Urothelium cell line (cell line): ENCODE measurements around the gene TCN2.
"Not testable (repeated sequence)": the region's sequence is repeated elsewhere in the genome, so short reads cannot be mapped to it uniquely, and the experiment has no call there.

ENCODE experiments used
- DNase-seq: peaks from one replicate; pipeline ENCODE4 v3.0.0; 2011; ENCODE audit warnings: low spot score, mixed read lengths
- FAIRE-seq: peaks from 2 replicates; lab custom pipeline; 2011; peaks lifted over from hg19 to GRCh38; lab: Jason Lieb, UNC

Gene TCN2

DNA sequence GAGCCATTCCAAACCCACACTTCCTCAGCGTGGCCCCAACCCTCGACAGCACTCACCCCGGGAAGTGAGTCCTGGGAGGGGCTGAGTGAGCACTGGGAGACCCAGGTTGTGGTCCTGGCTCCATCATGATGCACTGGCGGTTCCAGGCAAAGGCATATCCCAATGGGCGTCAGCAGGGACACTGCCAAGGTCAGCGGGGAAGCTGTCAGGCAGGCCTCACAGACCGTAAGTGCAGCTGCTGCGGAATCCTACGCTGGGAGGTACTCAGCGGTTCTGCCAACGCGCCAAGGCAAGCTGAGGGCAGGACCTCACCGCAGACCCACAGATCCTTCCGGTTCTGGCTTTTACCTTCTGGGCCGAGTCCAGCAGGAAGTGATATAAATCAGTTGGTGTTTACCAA lies 31.1 kb upstream of the TCN2 start:
- FAIRE-seq (no peak), DNase-seq (no peak)

- DNase-seq (no peak), FAIRE-seq (no peak)
These were observed 28.5 kb upstream of the TCN2 start for GRCh38 chr22:30578481-30578880.

- no peak for FAIRE-seq
These were observed 26.1 kb upstream of the TCN2 start for GRCh38 chr22:30580896-30581295.

DNA sequence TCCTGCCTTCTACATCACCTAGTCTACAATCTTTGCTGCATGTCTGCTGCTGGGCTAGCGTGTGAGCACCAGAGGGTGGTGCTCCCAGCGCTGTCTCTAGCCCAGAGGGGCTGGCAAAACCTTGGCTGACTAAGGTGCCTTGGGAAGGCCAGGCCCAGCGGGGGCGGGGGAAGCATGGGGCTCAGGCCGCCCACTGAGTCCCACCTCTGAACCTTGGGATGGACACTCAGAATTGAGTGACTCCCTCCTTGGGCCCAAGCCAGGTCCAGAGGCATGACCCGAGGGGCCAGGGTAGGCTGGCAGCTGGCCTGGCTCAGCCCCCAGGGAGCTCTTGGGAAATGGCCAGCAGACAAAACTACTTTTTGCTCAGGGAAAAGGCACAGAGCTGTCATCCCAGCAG lies 24.9 kb upstream of the TCN2 start:
- DNase-seq (no peak), FAIRE-seq (no peak)

More at GRCh38 chr22:30580896-30581295, 26.1 kb upstream of the TCN2 start:
- no peak for DNase-seq

DNA sequence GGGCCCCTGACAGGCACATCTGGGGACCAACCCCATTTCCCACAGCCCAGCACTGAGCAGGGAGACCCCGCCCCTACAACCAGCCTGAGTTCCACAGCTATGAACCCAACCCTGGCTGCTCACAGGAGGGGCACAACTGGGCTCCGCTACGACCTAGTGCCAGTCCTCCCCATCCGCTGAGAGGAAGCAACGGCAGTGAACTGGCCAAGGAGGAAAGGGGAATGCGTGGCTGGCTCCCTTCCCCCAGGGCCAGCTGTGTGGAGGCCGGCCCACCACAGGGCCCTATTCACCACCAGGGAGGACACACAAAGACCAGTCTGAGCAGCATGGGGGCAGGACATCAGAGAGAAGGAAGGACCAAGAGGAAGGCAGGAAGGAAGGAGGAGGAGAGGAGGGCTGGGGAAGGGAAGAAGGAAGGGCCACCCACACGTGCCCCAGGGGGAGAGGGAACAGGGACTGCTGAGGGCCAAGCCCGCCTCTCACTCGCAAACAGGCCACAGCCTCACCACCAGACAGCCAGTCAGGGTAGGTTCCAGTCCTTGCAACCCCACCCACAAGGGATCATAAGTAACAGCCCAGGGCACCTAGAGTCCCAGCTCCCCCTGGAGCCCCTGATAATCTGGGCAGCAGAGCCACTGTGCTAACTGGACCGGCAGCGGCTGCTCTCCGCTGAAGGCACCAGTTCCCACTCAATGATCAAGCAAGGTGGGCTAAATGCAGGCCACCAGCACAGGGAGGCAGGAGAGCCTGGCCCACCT lies 24.0 kb upstream of the TCN2 start:
- DNase-seq (no peak), FAIRE-seq (no peak)

DNA sequence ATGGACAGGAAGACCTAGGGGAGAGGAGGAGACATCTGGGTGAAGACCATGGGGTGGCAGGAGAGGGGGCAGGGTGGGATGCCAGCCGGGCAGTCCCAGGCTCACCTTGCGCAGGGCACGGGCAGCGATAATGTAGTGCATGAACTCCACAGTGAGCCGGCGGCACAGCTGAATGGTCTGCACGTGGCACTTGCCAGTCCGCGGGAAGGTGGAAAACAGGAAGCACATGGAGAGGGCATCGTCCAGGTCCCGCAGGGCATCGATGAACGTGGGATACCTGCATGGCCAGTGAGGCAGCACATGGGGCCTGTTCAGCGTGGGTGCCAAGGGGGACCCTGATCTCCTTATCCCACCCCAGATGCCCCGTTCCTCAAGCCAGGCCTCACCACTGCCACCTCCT lies 22.5 kb upstream of the TCN2 start:
- FAIRE-seq (no peak), DNase-seq (no peak)

- FAIRE-seq (no peak), DNase-seq (no peak)
These were observed 20.6 kb upstream of the TCN2 start for GRCh38 chr22:30586414-30586813.

DNA sequence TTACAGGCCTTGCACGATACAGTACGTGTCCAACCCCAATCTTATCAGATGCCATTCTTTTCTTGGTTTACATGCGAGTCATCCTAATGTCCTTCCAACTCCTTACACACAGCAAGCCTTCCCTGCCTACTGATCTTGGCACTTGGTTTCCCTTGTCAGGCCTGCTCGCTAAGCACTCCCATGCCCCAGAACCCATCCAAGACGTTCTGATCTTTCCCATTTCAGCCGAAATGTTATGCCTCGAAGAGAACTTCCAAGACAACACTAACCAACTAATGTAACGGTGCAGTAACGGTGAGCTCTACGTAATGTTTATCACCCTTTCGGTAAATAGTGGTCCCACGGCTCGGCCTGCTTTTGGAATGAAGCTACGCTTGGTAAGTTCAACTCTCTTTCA lies 15.8 kb upstream of the TCN2 start:
- peak; percentile 32 for FAIRE-seq
- no peak for DNase-seq

DNA sequence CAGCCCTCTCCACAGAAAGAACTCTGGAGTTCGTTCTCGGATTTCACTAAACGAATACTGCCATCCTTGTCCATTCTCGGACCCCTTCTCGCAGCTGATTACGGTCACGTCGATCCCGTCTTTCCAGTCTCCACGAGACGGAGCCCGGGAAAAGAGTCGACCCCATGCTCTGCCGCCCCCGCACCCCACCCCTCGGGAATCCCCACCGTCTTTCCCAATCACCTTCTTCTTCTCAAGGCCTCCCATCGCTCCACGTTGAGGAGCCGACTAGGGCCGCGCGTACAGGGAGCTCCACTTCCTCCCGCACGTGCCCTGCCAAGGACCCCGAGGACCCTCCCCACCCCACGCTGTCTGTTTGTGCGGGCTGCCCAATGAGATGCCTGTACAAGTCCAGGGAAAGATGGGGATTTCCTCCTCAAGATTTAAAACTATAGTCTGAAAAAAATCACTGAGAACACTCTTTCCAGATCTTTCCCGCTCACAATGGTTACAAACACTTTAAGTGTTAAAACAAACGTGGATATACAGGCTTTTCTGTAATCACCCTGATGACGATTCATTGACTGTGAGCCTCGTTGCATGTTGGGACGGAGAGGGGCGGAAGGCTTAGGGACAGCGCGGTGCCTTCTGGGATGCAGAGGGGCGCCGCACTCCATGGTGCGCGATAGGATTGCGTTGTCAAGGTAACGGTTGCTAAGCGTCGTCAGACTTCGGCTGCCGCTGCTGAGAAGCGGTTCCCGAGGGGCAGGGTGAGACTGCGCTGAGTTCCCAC lies 15.2 kb upstream of the TCN2 start, which contains the start of gene PES1:
TSS of gene PES1 (minus strand) at position 323 of the 772 bp plus-strand sequence. CDS start at position 246, 77 bp downstream.
- DNase-seq: peak; percentile 99
- FAIRE-seq: peak; percentile 99

- DNase-seq, FAIRE-seq: not testable (repeated sequence)
These were observed 14.6 kb upstream of the TCN2 start for GRCh38 chr22:30592360-30592713.

- no peak for DNase-seq
- no peak for FAIRE-seq
These were observed 10.8 kb upstream of the TCN2 start for GRCh38 chr22:30596199-30596598.

DNA sequence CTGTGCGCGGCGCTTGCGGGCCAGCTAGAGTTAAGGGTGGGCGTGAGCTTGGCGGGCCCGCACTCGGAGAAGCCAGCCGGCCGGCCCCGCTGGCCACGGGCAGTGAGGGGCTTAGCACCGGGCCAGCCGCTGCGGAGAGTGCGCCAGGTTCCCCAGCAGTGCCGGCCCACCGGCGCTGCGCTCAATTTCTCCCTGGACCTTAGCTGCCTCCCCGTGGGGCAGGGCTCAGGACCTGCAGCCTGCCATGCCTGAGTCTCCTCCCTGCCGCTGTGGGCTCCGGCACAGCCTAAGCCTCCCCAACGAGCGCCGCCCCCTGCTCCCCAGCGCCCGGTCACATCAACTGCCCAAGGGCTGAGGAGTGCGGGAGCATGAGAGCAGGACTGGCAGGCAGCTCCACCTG lies 10.1 kb upstream of the TCN2 start:
- FAIRE-seq (no peak), DNase-seq (no peak)

- no peak for DNase-seq
- no peak for FAIRE-seq
These were observed 8.0 kb upstream of the TCN2 start for GRCh38 chr22:30598986-30599385.

GRCh38 chr22:30600921-30601320 lies 6.1 kb upstream of the TCN2 start:
- FAIRE-seq (no peak), DNase-seq (no peak)

- FAIRE-seq (no peak), DNase-seq (no peak)
These were observed 5.5 kb upstream of the TCN2 start for GRCh38 chr22:30601464-30601863.

GRCh38 chr22:30602049-30602448 lies 4.9 kb upstream of the TCN2 start:
- DNase-seq: no peak
- no peak for FAIRE-seq

GRCh38 chr22:30603801-30604200 lies 3.2 kb upstream of the TCN2 start:
- FAIRE-seq (no peak), DNase-seq (no peak)

DNA sequence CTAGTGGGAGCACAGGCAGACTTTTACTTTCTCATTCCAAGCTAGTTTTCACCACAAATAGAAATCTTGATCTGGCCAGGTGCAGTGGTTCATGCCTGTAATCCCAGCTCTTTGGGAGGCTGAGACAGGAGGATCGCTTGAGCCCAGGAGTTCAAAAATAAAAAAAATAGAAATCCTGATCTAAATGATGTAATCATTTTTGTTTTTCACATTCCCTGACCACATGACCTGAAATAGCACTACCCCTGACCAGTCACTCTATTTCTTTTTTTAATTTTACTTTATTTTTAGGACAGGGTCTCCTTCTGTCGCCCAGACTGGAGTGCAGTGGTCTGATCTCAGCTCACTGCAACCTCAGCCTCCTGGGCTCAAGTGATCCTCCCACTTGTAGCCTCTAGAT lies 2.3 kb upstream of the TCN2 start:
- no peak for FAIRE-seq
- DNase-seq: no peak

GRCh38 chr22:30605449-30606110 lies 1.4 kb upstream of the TCN2 start:
- FAIRE-seq (no peak), DNase-seq (peak; percentile 67)

DNA sequence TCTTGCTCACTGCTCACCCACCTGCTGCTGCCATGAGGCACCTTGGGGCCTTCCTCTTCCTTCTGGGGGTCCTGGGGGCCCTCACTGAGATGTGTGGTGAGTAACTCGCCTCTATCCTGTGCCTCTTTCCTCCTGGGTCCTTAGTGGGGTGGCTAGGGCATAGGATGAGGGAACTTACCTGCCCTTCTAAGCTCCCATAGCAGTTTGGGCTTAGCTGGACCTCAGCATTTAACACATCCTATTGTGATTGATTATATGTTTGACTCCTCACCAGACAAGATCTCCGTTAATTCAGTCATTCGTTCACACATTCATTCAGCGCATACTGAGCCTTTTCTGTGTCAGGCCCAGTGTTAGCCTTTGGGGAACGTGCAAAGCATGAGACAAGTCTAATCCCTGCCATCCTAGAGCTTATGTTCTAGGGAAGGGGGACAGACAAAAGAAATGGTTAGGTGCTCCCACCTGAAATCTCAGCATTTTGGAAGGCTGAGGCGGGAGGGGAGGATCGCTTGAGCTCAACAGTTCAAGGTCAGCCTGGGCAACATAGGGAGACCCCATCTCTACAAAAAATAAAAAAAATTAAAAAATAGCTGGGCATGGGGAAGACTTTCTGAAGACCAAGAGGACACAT lies 441 bp downstream of the TCN2 start:
- no peak for DNase-seq
- no peak for FAIRE-seq

DNA sequence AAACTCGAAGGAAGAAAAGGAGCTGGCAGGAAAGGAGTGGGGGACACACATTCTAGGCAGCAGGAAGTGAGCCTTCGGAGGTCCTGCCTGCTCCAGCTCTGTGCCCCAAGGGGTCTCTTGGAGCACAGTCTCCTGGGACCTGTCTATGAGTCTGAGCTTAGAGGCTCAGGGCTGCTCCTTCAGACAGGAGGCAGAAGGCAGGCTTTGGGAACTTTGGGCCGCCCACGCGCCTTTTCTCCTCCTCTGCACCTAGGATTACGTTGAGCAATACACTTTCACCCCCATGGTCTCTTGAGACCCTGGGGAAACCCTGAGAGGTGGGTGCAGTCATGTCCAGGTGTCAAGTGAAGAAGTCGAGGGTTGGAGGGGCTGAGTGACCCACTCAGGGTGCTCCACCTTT lies 965 bp downstream of the TCN2 start:
- DNase-seq (no peak), FAIRE-seq (no peak)
